GM18907 (cell line): Measurements from ENCODE around the gene MPP2.
"Not testable (repeated sequence)": the region's sequence is repeated elsewhere in the genome, so short reads cannot be mapped to it uniquely, and the experiment has no call there.

Experiments
- ATAC-seq: cut with Tn5 transposase; IDR thresholded peaks from one replicate; pipeline ENCODE4 v1.9.1; 2021; ENCODE audit warnings: mild to moderate bottlenecking, moderate library complexity; ENCODE audit not compliant: unreplicated experiment

MPP2 gene

GRCh38 chr17:43931062-43931571, 23.8 kb upstream of the MPP2 start:
- no peak for ATAC-seq

- ATAC-seq, result no peak
Measured at GRCh38 chr17:43928609-43929008, 21.3 kb upstream of the MPP2 start.

- not testable (repeated sequence) for ATAC-seq
Measured at GRCh38 chr17:43927929-43928328, 20.6 kb upstream of the MPP2 start.

DNA sequence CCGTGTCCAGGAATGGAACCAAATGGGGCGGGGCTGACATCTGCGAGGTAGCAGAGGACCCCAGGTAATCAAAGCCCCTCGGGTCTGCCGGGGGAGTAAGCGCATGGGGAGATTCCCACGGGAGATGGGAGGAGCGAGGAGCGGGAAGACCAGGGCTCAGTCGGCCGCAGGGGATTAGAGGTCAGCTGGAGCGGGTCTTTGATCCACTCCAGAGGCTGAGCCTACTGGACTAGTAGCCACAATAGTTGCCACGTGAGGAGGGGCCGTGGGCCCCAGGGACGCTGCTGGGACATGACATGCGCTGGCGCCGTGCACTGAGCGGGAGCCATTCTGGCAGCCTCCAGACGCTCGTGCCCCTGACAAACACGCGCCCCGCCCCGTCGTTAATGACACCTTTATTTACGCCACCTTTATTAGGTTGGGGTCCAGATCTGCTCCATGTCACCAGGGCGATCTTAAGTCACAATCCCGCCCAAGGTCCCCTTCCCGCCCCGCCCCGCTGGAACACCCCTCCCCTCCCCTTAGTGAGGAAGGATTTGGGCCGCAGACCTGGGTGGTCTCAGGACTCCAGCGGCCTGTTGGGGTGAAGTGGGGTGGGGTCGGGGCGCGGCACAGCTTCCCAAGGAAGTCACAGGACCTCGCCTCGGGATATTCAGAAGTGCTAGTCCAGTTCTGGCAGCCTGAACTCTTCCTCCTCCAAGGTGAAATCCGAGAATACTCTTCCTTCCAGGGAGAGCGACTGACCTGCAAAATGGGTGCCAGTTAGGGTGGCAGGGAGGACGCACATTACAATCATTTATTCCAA, 19.9 kb upstream of the MPP2 start:
- no peak for ATAC-seq

DNA sequence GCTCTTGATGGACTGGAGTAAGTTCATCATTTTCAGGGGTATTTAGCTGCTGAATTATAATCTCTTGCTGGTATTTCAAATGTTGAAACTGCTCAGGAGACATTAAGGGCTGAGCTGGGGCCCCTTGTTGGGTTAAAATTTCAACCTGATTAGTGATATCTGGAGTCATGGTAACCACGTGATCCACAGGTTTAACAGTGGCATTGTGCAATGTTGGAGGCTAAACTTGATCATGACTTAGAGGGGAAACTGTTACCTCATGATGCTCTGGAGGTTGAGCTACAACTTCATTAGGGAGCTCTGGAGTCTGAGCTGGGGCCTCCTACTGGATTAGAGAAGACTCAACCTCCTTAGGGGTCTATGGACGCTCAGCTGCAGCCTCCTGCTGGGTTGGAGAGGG, 17.2 kb upstream of the MPP2 start:
- ATAC-seq, result no peak

DNA sequence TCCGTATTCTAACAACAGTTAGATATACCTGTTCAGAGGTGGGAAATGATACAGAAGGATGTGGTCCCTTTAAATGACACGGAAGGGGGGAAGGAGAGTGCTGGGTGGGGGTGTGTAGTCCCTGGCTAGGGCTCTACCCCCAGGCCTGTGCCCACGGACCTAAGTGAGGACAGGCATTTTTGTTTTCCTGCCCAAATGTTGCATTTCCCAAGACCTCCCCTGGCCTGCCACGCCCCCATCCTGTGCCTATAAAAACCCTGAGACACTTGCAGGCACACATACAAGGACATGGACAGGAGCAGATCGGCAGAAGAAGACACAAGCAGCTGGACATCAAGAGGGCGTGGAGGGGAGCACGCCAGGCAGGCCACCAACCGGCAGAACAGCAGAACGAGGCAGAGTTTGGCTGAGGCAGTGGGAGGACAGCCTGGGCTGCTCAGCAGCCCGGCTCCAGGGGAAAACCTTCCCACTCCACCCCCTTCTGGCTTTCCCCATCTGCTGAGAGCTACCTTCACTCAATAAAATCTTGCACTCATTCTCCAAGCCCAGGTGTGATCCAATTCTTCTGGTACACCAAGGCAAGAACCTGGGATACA, 13.3 kb upstream of the MPP2 start:
- ATAC-seq, result no peak

GRCh38 chr17:43918026-43918389, 10.7 kb upstream of the MPP2 start:
- ATAC-seq, result no peak

GRCh38 chr17:43917348-43918025, 10.2 kb upstream of the MPP2 start:
- peak; percentile 73 for ATAC-seq

GRCh38 chr17:43917016-43917347, 9.6 kb upstream of the MPP2 start:
- ATAC-seq, result no peak

- ATAC-seq, result no peak
Measured at GRCh38 chr17:43916385-43916784, 9.0 kb upstream of the MPP2 start.

DNA sequence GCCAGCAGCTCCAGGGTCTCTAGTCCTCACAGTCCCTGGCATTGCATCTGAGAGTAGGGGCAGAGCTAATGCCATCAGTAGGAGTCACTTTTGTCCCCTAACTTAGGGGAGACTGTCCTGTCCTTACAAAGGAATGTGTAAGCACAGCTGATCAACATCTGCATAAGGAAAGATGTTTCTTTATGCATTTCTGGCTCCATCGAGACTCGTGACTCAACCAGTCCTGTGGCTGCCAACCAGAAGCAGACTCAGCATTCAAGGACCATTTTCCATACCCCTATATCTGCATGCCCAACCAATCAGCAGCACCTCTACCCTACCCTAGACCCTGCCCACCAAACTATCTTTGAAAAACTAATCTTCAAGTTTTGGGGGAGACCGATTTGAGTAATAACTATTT, 8.2 kb upstream of the MPP2 start:
- ATAC-seq, result no peak

GRCh38 chr17:43914451-43914850, 7.1 kb upstream of the MPP2 start:
- no peak for ATAC-seq

- no peak for ATAC-seq
Measured at GRCh38 chr17:43913584-43913983, 6.2 kb upstream of the MPP2 start.

- ATAC-seq, result no peak
Measured at GRCh38 chr17:43912635-43913304, 5.4 kb upstream of the MPP2 start.

DNA sequence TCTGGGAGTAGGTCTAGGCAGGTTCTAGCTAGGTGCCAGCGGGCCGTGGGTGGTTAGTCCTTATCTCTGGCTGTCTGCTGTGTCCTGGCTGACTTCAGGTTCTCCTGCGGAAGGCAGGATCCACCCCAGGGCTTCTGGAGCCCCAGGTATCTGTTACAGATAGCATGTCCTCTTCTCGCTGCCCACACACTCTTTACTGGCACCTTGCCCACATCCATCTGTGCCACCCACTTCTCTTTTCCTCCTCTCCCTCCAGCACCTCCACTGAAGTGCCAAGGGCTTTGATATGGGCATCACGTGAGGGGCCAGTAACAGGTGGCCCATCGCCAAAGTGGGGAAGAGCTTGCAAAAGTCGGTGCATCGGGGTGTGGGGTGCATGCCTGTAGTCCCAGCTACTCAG, 4.6 kb upstream of the MPP2 start:
- no peak for ATAC-seq

- no peak for ATAC-seq
Measured at GRCh38 chr17:43909537-43910231, 2.3 kb upstream of the MPP2 start.

- no peak for ATAC-seq
Measured at GRCh38 chr17:43907998-43908721, 824 bp upstream of the MPP2 start.

- no peak for ATAC-seq
Measured at GRCh38 chr17:43906951-43907424, 348 bp downstream of the MPP2 start.

- no peak for ATAC-seq
Measured at GRCh38 chr17:43905985-43906852, 1.1 kb downstream of the MPP2 start.
